Suprapubic skin (tissue), 4 donors: ENCODE data around the gene ATG2B. TPM values are rescaled to one million over a fixed set of nuclear protein-coding genes. Genes with fewer than 3 reads are reported as not detected.

Experiments used
- DNase-seq, 2 donors: peaks; one replicate each; pipeline ENCODE4 v3.0.0-alpha.2; 2019; ENCODE audit warnings: low spot score in 2 of 2
- H3K27ac ChIP-seq: fragments of 200-600 bp; sonication (generic); one replicate; pipeline ENCODE4 v1.5.1; 2019
- H3K27me3 ChIP-seq: fragments of 200-600 bp; sonication (generic); one replicate; pipeline ENCODE4 v1.5.1; 2019
- H3K36me3 ChIP-seq: fragments of 200-600 bp; sonication (generic); one replicate; pipeline ENCODE4 v1.5.1; 2019
- H3K4me1 ChIP-seq: fragments of 200-600 bp; sonication (generic); one replicate; pipeline ENCODE4 v1.5.1; 2019
- H3K4me3 ChIP-seq: fragments of 200-600 bp; sonication (generic); one replicate; pipeline ENCODE4 v1.5.1; 2019; ENCODE audit warnings: mild to moderate bottlenecking
- H3K9me3 ChIP-seq: fragments of 200-600 bp; sonication (generic); one replicate; pipeline ENCODE4 v1.5.1; 2019
- CTCF ChIP-seq, 2 donors: fragments of 200-600 bp in 1 of 2; fragments of 450-650 bp in 1 of 2; sonication (generic) in 1 of 2; IDR thresholded peaks; one replicate each; pipeline ENCODE4 v1.5.1; 2016 to 2019; ENCODE audit warnings: antibody characterized with exemption in 2 of 2, mild to moderate bottlenecking in 1 of 2, moderate library complexity in 1 of 2
- EP300 ChIP-seq: sonication (generic); formaldehyde crosslinking; IDR thresholded peaks from one replicate; pipeline ENCODE4 v1.6.1; 2017; ENCODE audit warnings: antibody characterized with exemption
- POLR2A ChIP-seq, 2 donors: fragments of 450-650 bp; IDR thresholded peaks; one replicate each; pipeline ENCODE4 v1.6.1; 2017; ENCODE audit warnings: antibody characterized with exemption in 2 of 2, mild to moderate bottlenecking in 2 of 2, moderate library complexity in 2 of 2
- POLR2AphosphoS5 ChIP-seq, 3 donors: sonication (generic); formaldehyde crosslinking; IDR thresholded peaks; one replicate each; pipeline ENCODE4 v1.6.1; 2017; ENCODE audit warnings: antibody characterized with exemption in 3 of 3
- WGBS: methylation state at CpG from one replicate; pipeline ENCODE4 v1.1.5; 2018; 5-methylcytosine and 5-hydroxymethylcytosine counted together
- total RNA-seq, 4 donors: library from RNA; depleted of rRNA; stranded (reverse); fragments of >200 nt; gene quantifications; one replicate each; pipeline ENCODE4 v1.1.0, GENCODE V29; 2016

Gene ATG2B
- total RNA-seq, 4 donors from 2014 or later = 24.6 to 103 (median 42.8) TPM

DNA sequence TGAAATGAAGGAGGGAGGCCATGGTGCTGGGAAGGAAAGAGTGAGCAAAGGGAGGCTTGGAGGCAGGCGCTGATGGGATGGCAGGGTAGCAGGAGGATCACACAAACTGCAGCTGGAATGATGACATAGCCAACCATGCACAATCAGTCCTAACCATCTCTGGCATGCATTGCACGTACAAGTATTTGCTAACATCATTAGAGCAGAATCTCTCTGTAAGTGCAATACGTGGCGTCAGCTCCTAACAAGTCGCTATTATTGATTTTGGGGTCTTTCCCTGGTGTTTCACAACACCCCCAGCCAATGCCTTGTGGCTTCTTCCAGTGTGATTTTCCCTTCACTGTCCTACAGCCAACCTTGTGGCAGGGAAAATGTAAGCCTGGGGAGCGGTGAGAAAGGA lies 88.6 kb downstream of the ATG2B start:
- no peak overlapping the region for H3K4me3 ChIP-seq
- WGBS = 61% methylated on average over 6 of the region's 6 CpGs
- H3K4me1 ChIP-seq = peaks cover 42% of the 10 kb centered on the region
- peaks cover 11% of the 10 kb centered on the region for H3K9me3 ChIP-seq
- H3K36me3 ChIP-seq = no peaks in the 10 kb centered on the region
- DNase-seq = no peak
- H3K27ac ChIP-seq = no peak overlapping the region
- H3K27me3 ChIP-seq = no peaks in the 10 kb centered on the region
- TF ChIP-seq CTCF (IDR thresholded peaks at IDR 0.05) (no peak), POLR2A (IDR thresholded peaks at IDR 0.05) (no peak), POLR2AphosphoS5 (IDR thresholded peaks at IDR 0.05) (peak in 1 of 3 donors; percentile 49), EP300 (no peak)

GRCh38 chr14:96274122-96274521 lies 89.0 kb downstream of the ATG2B start:
- Histone ChIP-seq H3K4me3 (no peak overlapping the region), H3K27me3 (no peaks in the 10 kb centered on the region), H3K36me3 (no peaks in the 10 kb centered on the region), H3K27ac (no peak overlapping the region), H3K4me1 (peaks cover 46% of the 10 kb centered on the region), H3K9me3 (peaks cover 11% of the 10 kb centered on the region)
- TF ChIP-seq EP300 = no peak
- TF ChIP-seq POLR2A (IDR thresholded peaks at IDR 0.05) = no peak
- TF ChIP-seq POLR2AphosphoS5 (IDR thresholded peaks at IDR 0.05) = no peak
- no peak for TF ChIP-seq CTCF (IDR thresholded peaks at IDR 0.05)
- WGBS = 49% methylated on average over 5 of the region's 5 CpGs
- DNase-seq = no peak

GRCh38 chr14:96273629-96274028 lies 89.5 kb downstream of the ATG2B start:
- no peak for DNase-seq
- no peaks in the 10 kb centered on the region for H3K36me3 ChIP-seq
- H3K4me3 ChIP-seq = no peak overlapping the region
- H3K4me1 ChIP-seq = peaks cover 51% of the 10 kb centered on the region
- peaks cover 11% of the 10 kb centered on the region for H3K9me3 ChIP-seq
- no peak overlapping the region for H3K27ac ChIP-seq
- no peaks in the 10 kb centered on the region for H3K27me3 ChIP-seq
- no peak for TF ChIP-seq POLR2A (IDR thresholded peaks at IDR 0.05)
- no peak for TF ChIP-seq EP300
- no peak for TF ChIP-seq POLR2AphosphoS5 (IDR thresholded peaks at IDR 0.05)
- TF ChIP-seq CTCF (IDR thresholded peaks at IDR 0.05) = no peak
- WGBS = 73% methylated on average over 5 of the region's 5 CpGs

DNA sequence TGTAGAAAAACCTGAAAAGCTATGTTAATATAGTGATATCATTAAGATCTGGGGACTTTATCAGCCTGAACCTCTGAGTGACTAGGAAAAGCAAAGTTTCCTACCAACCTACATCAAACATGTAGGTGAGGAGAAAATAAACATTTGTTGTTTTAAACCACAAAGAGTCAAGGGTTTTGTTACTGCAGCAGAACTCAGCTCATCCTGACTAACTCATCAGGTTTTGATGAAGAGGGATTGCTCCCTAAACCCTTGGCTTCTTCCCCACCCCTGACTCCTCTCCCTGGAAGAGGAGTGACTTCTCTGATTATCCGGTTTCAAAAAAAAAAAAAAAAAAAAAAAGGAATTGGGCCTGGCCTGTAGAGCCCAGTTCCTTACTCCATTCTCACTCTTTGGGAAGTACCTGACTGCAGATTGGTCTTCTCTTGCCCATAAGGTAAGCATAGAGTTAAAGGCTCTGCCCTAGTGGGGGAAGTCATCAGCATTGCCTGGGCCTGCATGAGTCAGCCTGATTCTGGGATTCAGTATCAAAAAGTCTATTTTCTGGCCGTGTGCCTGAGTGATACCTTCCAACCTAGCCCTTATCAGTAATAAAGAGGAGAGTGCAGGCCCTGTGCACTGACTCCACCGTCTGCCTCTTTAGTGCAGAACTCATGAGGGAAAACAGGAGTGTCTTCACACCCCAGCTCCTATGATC lies 90.2 kb downstream of the ATG2B start:
- Histone ChIP-seq H3K36me3 (no peaks in the 10 kb centered on the region), H3K27me3 (no peaks in the 10 kb centered on the region), H3K4me3 (no peak overlapping the region), H3K27ac (no peak overlapping the region), H3K9me3 (peaks cover 5% of the 10 kb centered on the region), H3K4me1 (peaks cover 58% of the 10 kb centered on the region)
- WGBS = 45% methylated on average over 3 of the region's 3 CpGs
- no peak for DNase-seq
- TF ChIP-seq POLR2AphosphoS5 (IDR thresholded peaks at IDR 0.05) = no peak
- TF ChIP-seq EP300 = no peak
- no peak for TF ChIP-seq POLR2A (IDR thresholded peaks at IDR 0.05)
- TF ChIP-seq CTCF (IDR thresholded peaks at IDR 0.05) = no peak

GRCh38 chr14:96271421-96271762 lies 91.7 kb downstream of the ATG2B start:
- Histone ChIP-seq H3K4me3 (no peak overlapping the region), H3K9me3 (no peaks in the 10 kb centered on the region), H3K27ac (no peak overlapping the region), H3K27me3 (no peaks in the 10 kb centered on the region), H3K4me1 (peaks cover 67% of the 10 kb centered on the region), H3K36me3 (no peaks in the 10 kb centered on the region)
- no peak for TF ChIP-seq POLR2AphosphoS5 (IDR thresholded peaks at IDR 0.05)
- no peak for TF ChIP-seq POLR2A (IDR thresholded peaks at IDR 0.05)
- no peak for TF ChIP-seq EP300
- DNase-seq = no peak
- WGBS = 38% methylated on average over 1 of the region's 1 CpG
